AG08395 (cell line): ENCODE data around the gene DNAJB4.
"Not testable (repeated sequence)": the region's sequence is repeated elsewhere in the genome, so short reads cannot be mapped to it uniquely, and the experiment has no call there.

ENCODE experiments used
- DNase-seq: peaks from one replicate; pipeline ENCODE4 v3.0.0; 2012; ENCODE audit warnings: mixed read lengths, low spot score

The DNAJB4 gene

GRCh38 chr1:77991638-77992037, 13.1 kb upstream of the DNAJB4 start:
- DNase-seq, result no peak

GRCh38 chr1:77994117-77994705, 10.5 kb upstream of the DNAJB4 start:
- DNase-seq, result no peak

- no peak for DNase-seq
Measured at GRCh38 chr1:77996734-77997133, 8.0 kb upstream of the DNAJB4 start.

GRCh38 chr1:78000536-78000935, 4.2 kb upstream of the DNAJB4 start:
- not testable (repeated sequence) for DNase-seq

- no peak for DNase-seq
Measured at GRCh38 chr1:78003070-78003746, 1.5 kb upstream of the DNAJB4 start.

GRCh38 chr1:78003882-78004718, 639 bp upstream of the DNAJB4 start:
- DNase-seq, result peak; percentile 45

GRCh38 chr1:78005448-78005722, 646 bp downstream of the DNAJB4 start:
- DNase-seq, result no peak

- peak; percentile 55 for DNase-seq
Measured at GRCh38 chr1:78005755-78006154, 1.0 kb downstream of the DNAJB4 start.

- DNase-seq, result no peak
Measured at GRCh38 chr1:78006521-78006920, 1.8 kb downstream of the DNAJB4 start.

GRCh38 chr1:78007677-78008341, 3.1 kb downstream of the DNAJB4 start:
- DNase-seq, result no peak

- DNase-seq, result no peak
Measured at GRCh38 chr1:78009276-78009675, 4.5 kb downstream of the DNAJB4 start.

- peak; percentile 10 for DNase-seq
Measured at GRCh38 chr1:78009836-78010235, 5.1 kb downstream of the DNAJB4 start.

GRCh38 chr1:78011050-78011449, 6.3 kb downstream of the DNAJB4 start:
- no peak for DNase-seq

GRCh38 chr1:78015148-78015547, 10.4 kb downstream of the DNAJB4 start:
- no peak for DNase-seq

- DNase-seq, result no peak
Measured at GRCh38 chr1:78019024-78019423, 14.3 kb downstream of the DNAJB4 start.

GRCh38 chr1:78021134-78021533, 16.4 kb downstream of the DNAJB4 start:
- DNase-seq, result not testable (repeated sequence)

GRCh38 chr1:78029793-78030192, 25.1 kb downstream of the DNAJB4 start:
- DNase-seq, result no peak

- DNase-seq, result no peak
Measured at GRCh38 chr1:78032996-78033796, 28.5 kb downstream of the DNAJB4 start.

GRCh38 chr1:78033797-78034172, 29.0 kb downstream of the DNAJB4 start:
- no peak for DNase-seq

GRCh38 chr1:78035121-78035520, 30.4 kb downstream of the DNAJB4 start:
- DNase-seq, result no peak

GRCh38 chr1:78036450-78036849, 31.7 kb downstream of the DNAJB4 start:
- DNase-seq, result no peak

GRCh38 chr1:78038071-78038470, 33.3 kb downstream of the DNAJB4 start:
- no peak for DNase-seq
